ENCODE data around the gene EFHD1. TPM values are rescaled to one million over a fixed set of nuclear protein-coding genes. Genes with fewer than 3 reads are reported as not detected.

The EFHD1 gene
- total and polyA plus RNA-seq, 9 of the 15 experiments (the other 6 are each of a cell fraction or from before 2014, with no cell fraction given), result 0.66 to 9.1 (median 2.0) TPM

DNA sequence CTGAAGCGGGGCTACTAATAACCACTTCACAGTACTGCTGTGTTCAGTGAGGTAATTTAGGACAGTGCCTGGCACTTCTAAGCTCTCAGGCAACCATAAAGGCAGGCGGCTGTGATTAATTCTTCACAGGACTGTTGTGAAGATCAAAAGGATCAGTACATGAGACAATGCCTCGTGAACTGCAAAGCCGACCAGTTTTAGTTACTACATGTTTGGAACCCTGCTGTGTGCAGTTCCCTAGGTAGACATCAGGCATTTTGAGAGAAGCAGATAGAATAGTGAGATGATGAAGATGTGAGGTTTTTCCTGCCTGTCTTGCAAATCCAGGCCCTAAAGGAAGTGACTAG, 19.1 kb downstream of the EFHD1 start:
- no peak for FAIRE-seq
- Histone ChIP-seq H3K4me1 (replicated peaks in 1 of 2; ENCODE audit: control insufficient read depth in 2 of 2, insufficient read depth in 2 of 2, low read length in 2 of 2) (no peaks in the 10 kb centered on the region; a peak in 1 of 5 replicates), H3K79me2 (ENCODE audit: control insufficient read depth, insufficient read depth, low read length) (no peaks in the 10 kb centered on the region), H3K9me3 (replicated peaks; ENCODE audit: control insufficient read depth, insufficient read depth, low read depth, low read length) (no peaks in the 10 kb centered on the region), H3K27me3 (ENCODE audit: control insufficient read depth in 2 of 2, insufficient read depth in 2 of 2, low read length in 2 of 2) (peaks cover 0 to 21% of the 10 kb centered on the region in 2 experiments; a peak in 1 of 5 replicates), H4K20me1 (replicated peaks; ENCODE audit: control insufficient read depth, insufficient read depth, low read length) (no peaks in the 10 kb centered on the region), H3K36me3 (ENCODE audit: control insufficient read depth, insufficient read depth, low read length) (no peaks in the 10 kb centered on the region), H3K9me1 (ENCODE audit: control insufficient read depth, insufficient read depth, low read length) (no peaks in the 10 kb centered on the region), H2AFZ (ENCODE audit: low read depth, low read length) (no peak overlapping the region), H3K4me3 (no peak overlapping the region), H3K4me2 (ENCODE audit: insufficient read depth, low read length) (no peak overlapping the region), H3K9ac (ENCODE audit: insufficient read depth in 1 of 2, low read depth in 2 of 2, low read length in 2 of 2) (no peak overlapping the region), H3K27ac (ENCODE audit: extremely low read depth, low read depth, low read length) (no peak overlapping the region)
- ChIA-PET POLR2A (interaction anchor here (0.5 to 0.8 kb wide), 2 partner anchors 14 to 702 kb away, joined by 4 to 5 read pairs; partner anchors contain the start of gene DGKD), CTCF (ENCODE audit: low intra/inter-chr PET ratio) (no interaction called here)
- no peak for TF ChIP-seq CBFA2T3 (IDR thresholded peaks at IDR 0.05)
- no peak for TF ChIP-seq HNRNPLL (IDR thresholded peaks at IDR 0.05; ENCODE audit: low read depth, low read length, poor library complexity, severe bottlenecking)
- TF ChIP-seq RBM25 (IDR thresholded peaks at IDR 0.05; ENCODE audit: low read depth, low read length, severe bottlenecking), result no peak
- TF ChIP-seq SMARCE1 (IDR thresholded peaks at IDR 0.05), result no peak
- no peak for TF ChIP-seq POLR3A (IDR thresholded peaks at IDR 0.05; ENCODE audit: borderline replicate concordance, extremely low read depth, insufficient read depth, insufficient read length)
- TF ChIP-seq, protein P1, sequence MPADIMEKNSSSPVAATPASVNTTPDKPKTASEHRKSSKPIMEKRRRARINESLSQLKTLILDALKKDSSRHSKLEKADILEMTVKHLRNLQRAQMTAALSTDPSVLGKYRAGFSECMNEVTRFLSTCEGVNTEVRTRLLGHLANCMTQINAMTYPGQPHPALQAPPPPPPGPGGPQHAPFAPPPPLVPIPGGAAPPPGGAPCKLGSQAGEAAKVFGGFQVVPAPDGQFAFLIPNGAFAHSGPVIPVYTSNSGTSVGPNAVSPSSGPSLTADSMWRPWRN (IDR thresholded peaks at IDR 0.05; ENCODE audit: low read depth), result no peak
- no peak for TF ChIP-seq KDM4B (IDR thresholded peaks at IDR 0.05; ENCODE audit: borderline replicate concordance in 2 of 2, low read depth in 1 of 2)
- no peak for TF ChIP-seq ZNF644 (tag; IDR thresholded peaks at IDR 0.05; ENCODE audit: low read depth)
- TF ChIP-seq MAZ (CRISPR knock-in tag; conservative IDR thresholded peaks at IDR 0.05 in 1 of 2, IDR thresholded peaks at IDR 0.05 in 1 of 2), result no peak
- 18% methylated on average over 4 of the region's 4 CpGs for WGBS (ENCODE audit: insufficient coverage, low coverage, missing lambda C conversion rate)
- in situ Hi-C loops (cut with MboI), result no loop called here
- no peak for ATAC-seq
- no TSS peak for BruUV-seq (replicated peaks)
- DNase-seq (ENCODE audit: extremely low read depth in 1 of 4, low spot score in 3 of 4), result no peak
- intact Hi-C loops (cut with micrococcal nuclease), result no loop called here

Measured in K562 (cell line).